PFSK-1 (cell line): Measurements from ENCODE around the gene THY1.

Experiments used
- FOXP2 ChIP-seq: optimal IDR thresholded peaks from 2 replicates; pipeline ENCODE3; 2011; ENCODE audit warnings: borderline replicate concordance, control low read depth, inconsistent platforms; ENCODE audit not compliant: insufficient read depth; ENCODE audit errors: extremely low read length, extremely low read depth
- POLR2AphosphoS5 ChIP-seq: IDR thresholded peaks from 2 replicates; pipeline ENCODE4 v1.6.1; 2012; ENCODE audit warnings: low read depth, mild to moderate bottlenecking, control low read depth, low read length, moderate library complexity
- REST ChIP-seq, 2 experiments: IDR thresholded peaks; 2 replicates each; pipeline versions ENCODE4 v1.6.1 to v1.8.0; 2011 to 2012; ENCODE audit warnings: low read depth in 2 of 2, low read length in 2 of 2, control low read depth in 1 of 2, inconsistent platforms in 1 of 2, mild to moderate bottlenecking in 1 of 2, moderate library complexity in 1 of 2; ENCODE audit not compliant: insufficient read depth in 1 of 2
- SIN3A ChIP-seq: IDR thresholded peaks from 2 replicates; pipeline ENCODE4 v1.6.1; 2012; ENCODE audit warnings: mild to moderate bottlenecking, low read length, moderate library complexity, borderline replicate concordance; ENCODE audit not compliant: insufficient read depth
- TAF1 ChIP-seq: IDR thresholded peaks from 2 replicates; pipeline ENCODE4 v1.6.1; 2012; ENCODE audit warnings: low read length, control low read depth, borderline replicate concordance; ENCODE audit not compliant: insufficient read depth

DNA sequence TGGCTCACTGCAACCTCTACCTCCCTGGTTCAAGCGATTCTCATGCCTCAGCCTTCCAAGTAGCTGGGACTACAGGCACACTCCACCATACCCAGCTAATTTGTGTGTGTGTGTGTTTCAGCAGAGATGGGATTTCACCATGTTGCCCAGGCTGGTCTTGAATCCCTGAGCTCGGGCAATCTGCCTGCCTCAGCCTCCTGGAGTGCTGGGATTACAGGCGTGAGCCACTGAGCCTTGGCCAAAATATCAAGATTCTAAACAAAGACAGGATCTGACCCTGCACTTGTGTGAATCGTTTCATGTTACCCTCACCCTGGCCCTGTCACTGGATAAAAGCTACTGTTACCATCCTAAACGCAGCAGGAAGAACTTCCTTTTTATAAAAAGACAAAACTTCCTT lies 15.6 kb upstream of the THY1 start:
- TF ChIP-seq FOXP2: no peak
- no peak for TF ChIP-seq POLR2AphosphoS5
- TF ChIP-seq TAF1: no peak
- no peak for TF ChIP-seq REST (IDR thresholded peaks at IDR 0.05; ENCODE audit: insufficient read depth in 1 of 2, low read depth in 2 of 2, low read length in 2 of 2)
- no peak for TF ChIP-seq SIN3A
